ENCODE data around the gene ABCB11. TPM values are rescaled to one million over a fixed set of nuclear protein-coding genes. Genes with fewer than 3 reads are reported as not detected.

The ABCB11 gene
- polyA plus RNA-seq, 3 donors, result not detected

DNA sequence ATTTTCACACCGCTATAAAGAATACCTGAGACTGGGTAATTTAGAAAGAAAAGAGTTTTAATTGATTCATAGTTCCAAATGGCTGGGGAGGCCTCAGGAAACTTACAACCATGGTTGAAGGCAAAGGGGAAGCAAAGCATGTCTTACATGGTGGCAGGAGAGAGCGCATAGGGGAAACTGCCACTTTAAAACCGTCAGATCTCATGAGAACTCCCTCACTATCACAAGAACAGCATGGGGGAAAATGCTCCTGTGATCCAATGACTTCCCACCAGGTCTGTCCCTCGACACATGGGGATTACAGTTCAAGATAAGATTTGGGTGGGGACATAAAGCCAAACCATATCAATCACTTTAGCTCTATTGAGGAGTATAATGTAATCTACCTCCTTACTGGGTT, 53.5 kb downstream of the ABCB11 start:
- TF ChIP-seq, protein P1, sequence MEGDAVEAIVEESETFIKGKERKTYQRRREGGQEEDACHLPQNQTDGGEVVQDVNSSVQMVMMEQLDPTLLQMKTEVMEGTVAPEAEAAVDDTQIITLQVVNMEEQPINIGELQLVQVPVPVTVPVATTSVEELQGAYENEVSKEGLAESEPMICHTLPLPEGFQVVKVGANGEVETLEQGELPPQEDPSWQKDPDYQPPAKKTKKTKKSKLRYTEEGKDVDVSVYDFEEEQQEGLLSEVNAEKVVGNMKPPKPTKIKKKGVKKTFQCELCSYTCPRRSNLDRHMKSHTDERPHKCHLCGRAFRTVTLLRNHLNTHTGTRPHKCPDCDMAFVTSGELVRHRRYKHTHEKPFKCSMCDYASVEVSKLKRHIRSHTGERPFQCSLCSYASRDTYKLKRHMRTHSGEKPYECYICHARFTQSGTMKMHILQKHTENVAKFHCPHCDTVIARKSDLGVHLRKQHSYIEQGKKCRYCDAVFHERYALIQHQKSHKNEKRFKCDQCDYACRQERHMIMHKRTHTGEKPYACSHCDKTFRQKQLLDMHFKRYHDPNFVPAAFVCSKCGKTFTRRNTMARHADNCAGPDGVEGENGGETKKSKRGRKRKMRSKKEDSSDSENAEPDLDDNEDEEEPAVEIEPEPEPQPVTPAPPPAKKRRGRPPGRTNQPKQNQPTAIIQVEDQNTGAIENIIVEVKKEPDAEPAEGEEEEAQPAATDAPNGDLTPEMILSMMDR (IDR thresholded peaks at IDR 0.05), result no peak
- intact Hi-C loops (cut with micrococcal nuclease), result loop anchor here in 1 of 2 donors (10.0 kb wide), 1 partner anchor 57 kb away; the partner anchor contains the start of gene ABCB11
- H3K9me3 Mint-ChIP-seq, result peaks cover 0 to 8% (median 4%) of the 10 kb centered on the region in 7 donors
- no peak overlapping the region for H3K4me3 ChIP-seq (replicated peaks in 1 of 3; ENCODE audit: low read depth in 2 of 3, low read length in 3 of 3)
- peaks cover 0 to 6% (median 0%) of the 10 kb centered on the region in 3 donors for H3K27me3 Mint-ChIP-seq (ENCODE audit: low read depth in 3 of 3)
- no peaks in the 10 kb centered on the region for H3K36me3 ChIP-seq (replicated peaks in 1 of 2; ENCODE audit: control insufficient read depth in 1 of 2, insufficient read depth in 2 of 2, low read length in 2 of 2)
- H2AFZ ChIP-seq (ENCODE audit: insufficient read depth, low read depth, low read length, poor library complexity, severe bottlenecking), result no peak overlapping the region
- H3K4me3 Mint-ChIP-seq, result no peak overlapping the region
- H3K9me3 ChIP-seq (replicated peaks in 1 of 2; ENCODE audit: control insufficient read depth in 1 of 2, insufficient read depth in 1 of 2, low read length in 2 of 2), result no peaks in the 10 kb centered on the region
- whole genome bisulfite sequencing (ENCODE audit: insufficient coverage), result no CpG with 5 or more reads among the region's 4 CpGs
- no peak overlapping the region for H3K4me2 ChIP-seq (replicated peaks; ENCODE audit: extremely low read depth, low read length, poor library complexity, severe bottlenecking)
- peaks cover 10 to 12% of the 10 kb centered on the region in 2 donors for H3K4me1 ChIP-seq (ENCODE audit: control insufficient read depth in 1 of 2, insufficient read depth in 2 of 2, low read length in 2 of 2)
- no peak overlapping the region for H3K27ac Mint-ChIP-seq
- no peak overlapping the region for H3K27ac ChIP-seq (ENCODE audit: low read depth in 1 of 2, low read length in 2 of 2)
- no peaks in the 10 kb centered on the region for H3K36me3 Mint-ChIP-seq
- H3K79me2 ChIP-seq (ENCODE audit: insufficient read depth, low read length), result no peaks in the 10 kb centered on the region
- DNase-seq, result no peak
- H3K27me3 ChIP-seq (ENCODE audit: control insufficient read depth in 2 of 2, insufficient read depth in 2 of 2, low read length in 2 of 2), result no peaks in the 10 kb centered on the region
- H3K4me1 Mint-ChIP-seq, result peaks cover 13% of the 10 kb centered on the region
- H3K9ac ChIP-seq (ENCODE audit: insufficient read depth, low read length, poor library complexity, severe bottlenecking), result no peak overlapping the region
- H4K20me1 ChIP-seq (ENCODE audit: insufficient read depth, low read length), result no peaks in the 10 kb centered on the region

DNA sequence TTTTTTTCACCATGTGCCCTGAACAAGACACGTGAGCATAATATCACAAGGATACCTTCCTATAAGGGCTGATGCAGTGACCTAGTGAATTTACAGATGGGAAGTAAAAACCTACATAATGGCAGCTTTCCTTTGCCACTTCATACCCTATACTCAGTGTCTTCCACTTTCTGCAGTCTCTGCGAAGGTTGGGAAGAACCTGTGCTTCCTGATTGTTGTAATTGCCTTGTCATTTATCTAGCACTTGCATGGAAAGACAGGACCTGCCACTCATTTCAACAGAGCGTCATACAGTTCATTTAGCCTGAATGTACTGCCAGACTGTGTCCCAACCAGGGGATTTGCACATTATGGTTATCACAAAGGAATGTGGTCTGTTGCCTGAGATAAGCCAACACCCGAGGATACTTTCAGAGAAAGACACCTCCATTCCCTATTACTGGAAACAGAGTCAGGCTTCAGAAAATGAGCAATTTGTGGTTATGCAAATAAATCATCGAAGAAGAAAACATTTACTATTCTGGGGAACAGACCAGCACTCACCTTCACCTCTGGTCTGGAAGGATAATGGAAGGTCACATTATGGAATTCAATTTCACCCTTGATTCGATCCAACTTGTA, 55.0 kb downstream of the ABCB11 start:
- Mint-ChIP-seq H3K9me3 (peaks cover 0 to 8% (median 4%) of the 10 kb centered on the region in 7 donors), H3K27ac (peak overlapping the region in 1 of 7 donors; percentile 19), H3K27me3 (ENCODE audit: low read depth in 3 of 3) (peaks cover 0 to 6% (median 0%) of the 10 kb centered on the region in 3 donors), H3K4me1 (peaks cover 22% of the 10 kb centered on the region), H3K36me3 (no peaks in the 10 kb centered on the region), H3K4me3 (no peak overlapping the region)
- no peaks in the 10 kb centered on the region for H3K27me3 ChIP-seq (ENCODE audit: control insufficient read depth in 2 of 2, insufficient read depth in 2 of 2, low read length in 2 of 2)
- H2AFZ ChIP-seq (ENCODE audit: insufficient read depth, low read depth, low read length, poor library complexity, severe bottlenecking), result no peak overlapping the region
- no peak overlapping the region for H3K9ac ChIP-seq (ENCODE audit: insufficient read depth, low read length, poor library complexity, severe bottlenecking)
- H3K4me2 ChIP-seq (replicated peaks; ENCODE audit: extremely low read depth, low read length, poor library complexity, severe bottlenecking), result no peak overlapping the region
- no peak for DNase-seq
- TF ChIP-seq, protein P1 (IDR thresholded peaks at IDR 0.05), result no peak
- H3K4me1 ChIP-seq (ENCODE audit: control insufficient read depth in 1 of 2, insufficient read depth in 2 of 2, low read length in 2 of 2), result peaks cover 16 to 21% of the 10 kb centered on the region in 2 donors
- no peak overlapping the region for H3K27ac ChIP-seq (ENCODE audit: low read depth in 1 of 2, low read length in 2 of 2)
- H3K79me2 ChIP-seq (ENCODE audit: insufficient read depth, low read length), result no peaks in the 10 kb centered on the region
- intact Hi-C loops (cut with micrococcal nuclease), result loop anchor here in 1 of 2 donors (10.0 kb wide), 1 partner anchor 59 kb away; the partner anchor contains the start of gene ABCB11
- H3K9me3 ChIP-seq (replicated peaks in 1 of 2; ENCODE audit: control insufficient read depth in 1 of 2, insufficient read depth in 1 of 2, low read length in 2 of 2), result no peaks in the 10 kb centered on the region
- H3K36me3 ChIP-seq (replicated peaks in 1 of 2; ENCODE audit: control insufficient read depth in 1 of 2, insufficient read depth in 2 of 2, low read length in 2 of 2), result no peaks in the 10 kb centered on the region
- no peaks in the 10 kb centered on the region for H4K20me1 ChIP-seq (ENCODE audit: insufficient read depth, low read length)
- H3K4me3 ChIP-seq (replicated peaks in 1 of 3; ENCODE audit: low read depth in 2 of 3, low read length in 3 of 3), result no peak overlapping the region
- WGBS (ENCODE audit: insufficient coverage), result 100% methylated on average over 2 of the region's 6 CpGs

Measured in CD14-positive monocyte (primary cell).